Activated T-cell treated with anti-CD3 and anti-CD28 coated beads, Interleukin-2, amount 50 U/mL, for 72 hours (primary cell): ENCODE results near the gene EGFR. TPM values are rescaled to one million over a fixed set of nuclear protein-coding genes. Genes with fewer than 3 reads are reported as not detected.

Source experiments
- ATAC-seq, 2 donors: fragments of 150-1000 bp; cut with Tn5 transposase; replicated peaks in 1 of 2; 2 replicates each; pipeline ENCODE4 v1.10.0; 2021; ENCODE audit warnings: moderate library complexity in 2 of 2, mild to moderate bottlenecking in 1 of 2
- DNase-seq, 2 donors: peaks; one replicate each; pipeline ENCODE4 v3.0.0; 2021 to 2022; ENCODE audit warnings: mixed read lengths in 1 of 2
- H3K27ac Mint-ChIP-seq: one replicate; pipeline ENCODE4 v1.8.0; 2022; ENCODE audit warnings: mild to moderate bottlenecking, moderate library complexity, mixed read lengths
- H3K27me3 Mint-ChIP-seq: one replicate; pipeline ENCODE4 v1.8.0; 2022; ENCODE audit warnings: low read depth, mixed read lengths
- H3K36me3 Mint-ChIP-seq, 2 donors: one replicate each; pipeline ENCODE4 v1.8.0; 2022; ENCODE audit warnings: mixed read lengths in 2 of 2, mild to moderate bottlenecking in 1 of 2; ENCODE audit not compliant: insufficient read depth in 2 of 2
- H3K4me1 Mint-ChIP-seq: one replicate; pipeline ENCODE4 v1.8.0; 2022; ENCODE audit warnings: low read depth, mixed read lengths
- H3K4me3 Mint-ChIP-seq, 2 donors: one replicate each; pipeline ENCODE4 v1.8.0; 2022; ENCODE audit warnings: mild to moderate bottlenecking in 2 of 2, mixed read lengths in 2 of 2, moderate library complexity in 2 of 2
- H3K9me3 Mint-ChIP-seq, 2 donors: one replicate each; pipeline ENCODE4 v1.8.0; 2022; ENCODE audit warnings: mixed read lengths in 2 of 2
- total RNA-seq, 2 donors: library from RNA; stranded (reverse); gene quantifications; one replicate each; pipeline ENCODE4 v1.2.3, GENCODE V29; 2022

The EGFR gene
- under 1 TPM in 1 of 2 donors, not detected in 1; 0.09 TPM for total RNA-seq

DNA sequence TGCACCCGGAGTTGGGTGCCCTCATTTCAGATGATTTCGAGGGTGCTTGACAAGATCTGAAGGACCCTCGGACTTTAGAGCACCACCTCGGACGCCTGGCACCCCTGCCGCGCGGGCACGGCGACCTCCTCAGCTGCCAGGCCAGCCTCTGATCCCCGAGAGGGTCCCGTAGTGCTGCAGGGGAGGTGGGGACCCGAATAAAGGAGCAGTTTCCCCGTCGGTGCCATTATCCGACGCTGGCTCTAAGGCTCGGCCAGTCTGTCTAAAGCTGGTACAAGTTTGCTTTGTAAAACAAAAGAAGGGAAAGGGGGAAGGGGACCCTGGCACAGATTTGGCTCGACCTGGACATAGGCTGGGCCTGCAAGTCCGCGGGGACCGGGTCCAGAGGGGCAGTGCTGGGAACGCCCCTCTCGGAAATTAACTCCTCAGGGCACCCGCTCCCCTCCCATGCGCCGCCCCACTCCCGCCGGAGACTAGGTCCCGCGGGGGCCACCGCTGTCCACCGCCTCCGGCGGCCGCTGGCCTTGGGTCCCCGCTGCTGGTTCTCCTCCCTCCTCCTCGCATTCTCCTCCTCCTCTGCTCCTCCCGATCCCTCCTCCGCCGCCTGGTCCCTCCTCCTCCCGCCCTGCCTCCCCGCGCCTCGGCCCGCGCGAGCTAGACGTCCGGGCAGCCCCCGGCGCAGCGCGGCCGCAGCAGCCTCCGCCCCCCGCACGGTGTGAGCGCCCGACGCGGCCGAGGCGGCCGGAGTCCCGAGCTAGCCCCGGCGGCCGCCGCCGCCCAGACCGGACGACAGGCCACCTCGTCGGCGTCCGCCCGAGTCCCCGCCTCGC lies at the start of gene EGFR:
Gene EGFR, plus strand, starts transcription at position 657 of the 830 bp plus-strand sequence. CDS start 261 bp downstream, outside the sequence.
- Mint-ChIP-seq H3K4me3 (peak within 1 kb of the TSS; percentile 58 to 66), H3K27ac (no peak within 1 kb of the TSS), H3K9me3 (no peaks in the 10 kb centered on the region), H3K36me3 (peaks cover 0 to 2% of the 10 kb centered on the region in 2 donors), H3K27me3 (peaks cover 36% of the 10 kb centered on the region), H3K4me1 (no peaks in the 10 kb centered on the region)
- ATAC-seq (peak in 1 of 2 donors; percentile 61), DNase-seq (no peak)

DNA sequence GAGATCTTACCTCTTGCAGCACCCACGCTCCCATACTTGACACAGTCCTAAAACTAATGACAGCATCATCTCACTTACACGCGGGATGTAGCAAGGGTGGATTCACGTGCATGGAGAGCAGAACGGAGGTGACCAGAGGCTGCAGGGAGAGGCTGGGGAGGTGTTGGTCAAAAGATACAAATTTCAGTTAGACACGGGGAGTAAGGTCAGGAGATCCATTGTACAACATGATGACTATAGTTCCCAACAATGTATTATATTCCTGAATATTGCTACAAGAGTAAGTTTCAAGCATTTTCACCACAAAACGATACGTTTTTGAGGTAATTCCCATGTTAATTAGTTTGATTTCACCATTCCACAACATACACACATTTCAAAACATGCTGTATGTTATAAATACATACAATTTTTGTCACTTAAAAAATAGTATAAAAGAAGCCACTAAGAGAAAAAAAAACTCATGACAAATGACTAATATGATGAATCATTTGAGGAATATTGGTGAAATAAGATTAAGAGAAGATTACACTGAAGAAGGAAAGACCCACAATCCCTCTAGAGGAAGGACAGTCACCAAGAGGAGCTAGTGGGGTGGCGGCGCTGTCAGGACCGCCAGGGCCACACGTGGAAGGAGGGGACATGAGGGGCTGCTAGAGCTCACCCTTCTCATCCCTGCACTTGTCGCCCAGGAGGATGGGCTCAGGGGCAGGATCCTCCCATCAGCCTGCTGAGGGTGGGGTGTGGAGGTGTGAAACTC lies 49.4 kb upstream of the EGFR start:
- no peak overlapping the region for H3K4me3 Mint-ChIP-seq
- H3K9me3 Mint-ChIP-seq: peaks cover 4 to 5% of the 10 kb centered on the region in 2 donors
- no peak overlapping the region for H3K27ac Mint-ChIP-seq
- no peaks in the 10 kb centered on the region for H3K4me1 Mint-ChIP-seq
- H3K27me3 Mint-ChIP-seq: peaks cover 6% of the 10 kb centered on the region
- DNase-seq: no peak
- ATAC-seq: no peak
- H3K36me3 Mint-ChIP-seq: peaks cover 0 to 4% of the 10 kb centered on the region in 2 donors

- H3K9me3 Mint-ChIP-seq: peaks cover 6 to 9% of the 10 kb centered on the region in 2 donors
- DNase-seq: no peak
- no peaks in the 10 kb centered on the region for H3K4me1 Mint-ChIP-seq
- peaks cover 6% of the 10 kb centered on the region for H3K27me3 Mint-ChIP-seq
- no peak for ATAC-seq
- no peak overlapping the region for H3K4me3 Mint-ChIP-seq
- H3K36me3 Mint-ChIP-seq: peaks cover 0 to 4% of the 10 kb centered on the region in 2 donors
- H3K27ac Mint-ChIP-seq: no peak overlapping the region
Measured at GRCh38 chr7:54972733-54973294, 46.0 kb upstream of the EGFR start.

- Mint-ChIP-seq H3K27me3 (no peaks in the 10 kb centered on the region), H3K4me3 (no peak overlapping the region), H3K27ac (no peak overlapping the region), H3K36me3 (peaks cover 0 to 1% of the 10 kb centered on the region in 2 donors), H3K4me1 (no peaks in the 10 kb centered on the region), H3K9me3 (peaks cover 3 to 4% of the 10 kb centered on the region in 2 donors)
- DNase-seq: no peak
- ATAC-seq: no peak
Measured at GRCh38 chr7:54978364-54979116, 40.3 kb upstream of the EGFR start.

DNA sequence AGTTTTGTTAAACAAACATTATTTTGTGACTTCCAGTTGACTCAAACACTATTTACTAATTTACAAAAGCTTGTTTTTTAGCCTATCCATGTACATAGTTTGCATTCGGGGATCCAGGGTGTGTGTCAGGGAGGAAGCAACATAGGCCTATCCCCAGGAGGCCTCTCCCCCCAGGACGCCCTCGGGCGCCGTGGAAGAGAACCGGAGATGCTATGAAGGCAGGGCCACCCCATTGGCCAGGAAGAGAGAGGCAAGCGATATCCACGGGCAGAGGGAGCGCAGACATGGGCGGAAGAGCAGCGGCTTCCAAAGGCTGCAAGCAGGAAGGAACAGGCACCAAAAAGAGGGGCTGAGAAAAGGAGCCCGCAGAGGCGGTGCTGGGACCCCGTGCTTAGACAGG lies 38.3 kb upstream of the EGFR start:
- Mint-ChIP-seq H3K27me3 (peaks cover 8% of the 10 kb centered on the region), H3K9me3 (peaks cover 2 to 6% of the 10 kb centered on the region in 2 donors), H3K4me3 (no peak overlapping the region), H3K27ac (no peak overlapping the region), H3K36me3 (peaks cover 0 to 1% of the 10 kb centered on the region in 2 donors), H3K4me1 (no peaks in the 10 kb centered on the region)
- ATAC-seq (no peak), DNase-seq (no peak)

DNA sequence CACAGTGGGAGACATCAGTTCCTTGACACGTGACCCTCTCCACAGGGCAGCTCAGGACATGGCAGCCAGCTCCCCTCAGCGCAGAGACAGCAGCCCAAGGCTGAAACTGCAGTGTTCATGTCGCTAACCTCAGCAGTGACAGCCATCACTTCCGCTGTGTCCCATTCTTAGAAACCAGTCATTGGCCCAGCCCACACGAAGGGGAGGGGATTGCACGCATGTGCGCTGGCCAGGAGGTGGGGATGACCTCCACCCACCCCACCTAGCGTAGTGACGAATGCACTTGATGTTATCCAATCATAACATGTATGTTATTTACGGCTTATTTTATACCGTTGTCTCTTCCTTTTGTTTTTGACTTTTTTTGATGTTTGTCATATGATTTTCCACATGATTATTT lies 36.9 kb upstream of the EGFR start:
- H3K36me3 Mint-ChIP-seq: peaks cover 0 to 1% of the 10 kb centered on the region in 2 donors
- H3K27me3 Mint-ChIP-seq: peaks cover 13% of the 10 kb centered on the region
- ATAC-seq (no peak), DNase-seq (no peak)
- H3K4me1 Mint-ChIP-seq: no peaks in the 10 kb centered on the region
- H3K4me3 Mint-ChIP-seq: no peak overlapping the region
- peaks cover 0 to 6% of the 10 kb centered on the region in 2 donors for H3K9me3 Mint-ChIP-seq
- H3K27ac Mint-ChIP-seq: no peak overlapping the region

GRCh38 chr7:54985426-54986330 lies 33.1 kb upstream of the EGFR start:
- peaks cover 19% of the 10 kb centered on the region for H3K27me3 Mint-ChIP-seq
- no peak overlapping the region for H3K27ac Mint-ChIP-seq
- H3K36me3 Mint-ChIP-seq: peaks cover 0 to 1% of the 10 kb centered on the region in 2 donors
- DNase-seq: no peak
- peaks cover 0 to 6% of the 10 kb centered on the region in 2 donors for H3K9me3 Mint-ChIP-seq
- no peak for ATAC-seq
- no peaks in the 10 kb centered on the region for H3K4me1 Mint-ChIP-seq
- no peak overlapping the region for H3K4me3 Mint-ChIP-seq

GRCh38 chr7:54986716-54987115 lies 32.1 kb upstream of the EGFR start:
- ATAC-seq (no peak), DNase-seq (no peak)
- Mint-ChIP-seq H3K4me1 (no peaks in the 10 kb centered on the region), H3K27me3 (peaks cover 29% of the 10 kb centered on the region), H3K27ac (no peak overlapping the region), H3K9me3 (peaks cover 0 to 8% of the 10 kb centered on the region in 2 donors), H3K4me3 (no peak overlapping the region), H3K36me3 (peaks cover 0 to 1% of the 10 kb centered on the region in 2 donors)

GRCh38 chr7:54987772-54988171 lies 31.0 kb upstream of the EGFR start:
- Mint-ChIP-seq H3K27ac (no peak overlapping the region), H3K4me1 (no peaks in the 10 kb centered on the region), H3K4me3 (no peak overlapping the region), H3K36me3 (peaks cover 0 to 1% of the 10 kb centered on the region in 2 donors), H3K9me3 (peaks cover 0 to 6% of the 10 kb centered on the region in 2 donors), H3K27me3 (peaks cover 29% of the 10 kb centered on the region)
- no peak for DNase-seq
- no peak for ATAC-seq

- no peaks in the 10 kb centered on the region for H3K4me1 Mint-ChIP-seq
- no peak for ATAC-seq
- peaks cover 0 to 6% of the 10 kb centered on the region in 2 donors for H3K9me3 Mint-ChIP-seq
- peaks cover 0 to 1% of the 10 kb centered on the region in 2 donors for H3K36me3 Mint-ChIP-seq
- DNase-seq: no peak
- H3K27me3 Mint-ChIP-seq: peaks cover 29% of the 10 kb centered on the region
- no peak overlapping the region for H3K27ac Mint-ChIP-seq
- H3K4me3 Mint-ChIP-seq: no peak overlapping the region
Measured at GRCh38 chr7:54988516-54988915, 30.3 kb upstream of the EGFR start.

- Mint-ChIP-seq H3K36me3 (peaks cover 0 to 1% of the 10 kb centered on the region in 2 donors), H3K4me1 (peaks cover 2% of the 10 kb centered on the region), H3K4me3 (no peak overlapping the region), H3K27ac (no peak overlapping the region), H3K27me3 (peaks cover 28% of the 10 kb centered on the region), H3K9me3 (peaks cover 2 to 6% of the 10 kb centered on the region in 2 donors)
- DNase-seq (no peak), ATAC-seq (no peak)
Measured at GRCh38 chr7:54989453-54990225, 29.2 kb upstream of the EGFR start.
